GM18502 (cell line): ENCODE results near the gene GSTP1.
"Not testable (repeated sequence)": the region's sequence is repeated elsewhere in the genome, so short reads cannot be mapped to it uniquely, and the experiment has no call there.

ENCODE experiments used
- ATAC-seq: cut with Tn5 transposase; IDR thresholded peaks from one replicate; pipeline ENCODE4 v1.9.1; 2021; ENCODE audit warnings: mild to moderate bottlenecking; ENCODE audit not compliant: unreplicated experiment, poor library complexity

The GSTP1 gene

DNA sequence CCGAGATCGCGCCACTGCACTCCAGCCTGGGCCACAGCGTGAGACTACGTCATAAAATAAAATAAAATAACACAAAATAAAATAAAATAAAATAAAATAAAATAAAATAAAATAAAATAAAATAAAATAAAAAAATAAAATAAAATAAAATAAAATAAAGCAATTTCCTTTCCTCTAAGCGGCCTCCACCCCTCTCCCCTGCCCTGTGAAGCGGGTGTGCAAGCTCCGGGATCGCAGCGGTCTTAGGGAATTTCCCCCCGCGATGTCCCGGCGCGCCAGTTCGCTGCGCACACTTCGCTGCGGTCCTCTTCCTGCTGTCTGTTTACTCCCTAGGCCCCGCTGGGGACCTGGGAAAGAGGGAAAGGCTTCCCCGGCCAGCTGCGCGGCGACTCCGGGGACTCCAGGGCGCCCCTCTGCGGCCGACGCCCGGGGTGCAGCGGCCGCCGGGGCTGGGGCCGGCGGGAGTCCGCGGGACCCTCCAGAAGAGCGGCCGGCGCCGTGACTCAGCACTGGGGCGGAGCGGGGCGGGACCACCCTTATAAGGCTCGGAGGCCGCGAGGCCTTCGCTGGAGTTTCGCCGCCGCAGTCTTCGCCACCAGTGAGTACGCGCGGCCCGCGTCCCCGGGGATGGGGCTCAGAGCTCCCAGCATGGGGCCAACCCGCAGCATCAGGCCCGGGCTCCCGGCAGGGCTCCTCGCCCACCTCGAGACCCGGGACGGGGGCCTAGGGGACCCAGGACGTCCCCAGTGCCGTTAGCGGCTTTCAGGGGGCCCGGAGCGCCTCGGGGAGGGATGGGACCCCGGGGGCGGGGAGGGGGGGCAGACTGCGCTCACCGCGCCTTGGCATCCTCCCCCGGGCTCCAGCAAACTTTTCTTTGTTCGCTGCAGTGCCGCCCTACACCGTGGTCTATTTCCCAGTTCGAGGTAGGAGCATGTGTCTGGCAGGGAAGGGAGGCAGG is at the start of gene GSTP1:
Gene GSTP1 (plus strand): TSS at position 566 of the 958 bp plus-strand sequence. CDS start 32 bp downstream, at position 598.
- peak; percentile 60 for ATAC-seq

DNA sequence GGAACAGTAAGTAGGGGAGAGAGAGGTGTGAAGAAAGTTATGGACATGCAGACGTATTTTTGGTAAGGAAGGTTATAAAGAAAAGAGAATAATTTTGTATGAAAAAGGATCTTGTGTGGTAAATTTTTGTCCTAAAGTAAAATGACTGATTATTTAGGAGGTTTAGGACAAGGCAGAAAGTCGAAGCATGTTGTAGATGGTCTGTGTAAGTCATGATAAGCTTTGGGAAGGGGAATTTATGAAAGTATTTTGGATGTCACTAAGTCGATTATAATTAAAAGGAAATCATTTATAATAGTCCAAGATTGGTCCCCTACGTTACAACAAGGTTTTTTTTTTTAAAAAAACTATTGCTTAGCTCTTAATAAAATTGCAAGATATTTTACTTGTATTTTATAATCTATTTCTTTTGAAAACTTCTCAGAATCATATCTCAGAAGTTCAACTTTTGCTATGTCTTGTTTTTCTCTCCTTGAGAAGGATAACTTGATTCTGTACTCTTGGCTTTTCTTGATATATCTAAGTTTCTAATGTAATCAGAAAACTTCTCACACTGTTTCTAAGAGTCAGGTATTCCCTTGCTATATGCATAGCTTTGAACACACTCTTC is 49.4 kb upstream of the GSTP1 start:
- ATAC-seq = no peak

DNA sequence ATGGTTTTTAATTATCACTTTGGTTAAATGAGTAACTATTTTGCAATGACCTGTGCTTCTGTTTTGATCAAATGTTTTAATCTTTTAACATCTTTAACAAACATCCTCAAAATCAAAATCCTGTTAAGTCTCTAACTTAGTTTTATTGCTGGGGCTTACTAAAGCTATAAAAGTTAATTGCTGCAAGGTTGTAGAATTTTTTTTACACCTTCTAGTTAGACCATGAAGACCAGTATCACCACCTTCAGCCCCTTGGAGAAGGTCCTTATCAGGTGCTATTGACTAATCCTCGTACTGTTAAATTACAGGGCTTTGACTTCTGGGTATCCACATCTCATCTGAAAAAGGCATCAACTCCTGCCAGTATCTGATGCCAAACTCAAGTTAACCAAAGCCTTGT is 48.1 kb upstream of the GSTP1 start:
- no peak for ATAC-seq

DNA sequence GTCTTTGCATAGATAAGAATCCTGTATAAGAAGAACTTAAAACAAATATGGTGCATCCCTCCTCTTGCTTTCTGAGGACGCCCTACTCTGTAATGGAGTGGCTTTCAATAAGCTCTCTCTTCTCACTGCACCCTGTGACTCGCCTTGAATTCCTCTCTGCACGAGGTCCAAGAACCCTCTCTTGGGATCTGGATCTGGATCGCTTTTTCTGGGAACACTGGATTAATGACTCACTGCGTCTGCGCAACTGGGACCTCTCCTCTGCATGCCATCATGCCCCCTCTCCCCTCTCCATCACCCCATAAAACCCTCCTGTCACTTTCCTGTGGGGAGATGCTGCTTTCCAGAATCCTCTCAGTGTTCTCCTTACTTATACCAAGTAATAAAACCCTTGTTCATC is 45.3 kb upstream of the GSTP1 start:
- ATAC-seq = no peak

DNA sequence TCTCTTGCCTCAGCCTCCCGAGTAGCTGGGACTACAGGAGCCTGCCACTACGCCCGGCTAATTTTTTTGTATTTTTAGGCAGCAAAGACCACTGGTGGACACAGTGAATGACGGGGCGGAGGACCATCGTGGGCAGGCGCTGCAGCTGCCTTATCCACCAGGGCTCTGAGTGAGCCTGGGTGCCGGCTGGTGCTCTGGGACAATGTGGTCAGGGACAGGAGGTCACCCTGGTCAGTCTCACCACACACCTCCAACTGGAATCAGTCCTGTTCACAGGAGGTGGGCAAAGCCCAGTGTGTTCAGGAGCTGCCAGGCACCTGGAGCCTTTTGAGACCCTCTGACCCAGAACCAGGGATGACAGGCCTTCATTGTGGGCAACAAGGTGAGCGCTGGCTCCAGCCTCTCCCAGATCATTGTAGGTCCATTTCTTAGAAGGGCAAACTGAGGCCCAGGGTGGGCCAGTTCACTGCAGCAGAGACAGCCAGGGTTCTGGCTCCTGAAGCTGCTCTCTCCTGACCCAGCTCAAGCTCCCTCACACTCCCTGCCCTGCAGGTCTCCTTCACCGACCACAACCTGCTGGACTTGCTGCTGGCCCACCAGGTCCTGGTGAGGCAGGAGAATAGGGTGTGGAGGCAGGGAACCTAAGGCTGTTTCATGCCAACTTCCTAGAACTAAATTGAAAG is 44.6 kb upstream of the GSTP1 start:
- ATAC-seq = no peak

DNA sequence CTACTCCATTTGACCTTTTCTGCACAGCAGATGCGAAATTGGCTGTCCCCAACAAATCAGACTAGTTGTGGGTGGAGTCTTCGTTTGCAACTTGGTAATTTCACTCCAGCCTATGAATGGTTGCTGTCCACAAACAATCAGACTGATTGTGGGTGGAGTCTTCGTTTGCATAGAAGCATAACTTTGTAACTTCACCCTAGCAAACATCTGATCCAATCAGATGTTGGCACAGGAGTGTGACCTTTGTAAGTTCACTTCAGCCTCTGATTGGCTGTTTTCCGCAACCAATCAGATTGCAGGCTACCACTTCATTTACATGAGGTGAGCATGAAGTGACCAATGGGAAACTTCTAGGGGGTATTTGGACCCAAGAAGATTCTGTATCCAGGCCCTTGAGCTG is 44.1 kb upstream of the GSTP1 start:
- ATAC-seq = no peak

DNA sequence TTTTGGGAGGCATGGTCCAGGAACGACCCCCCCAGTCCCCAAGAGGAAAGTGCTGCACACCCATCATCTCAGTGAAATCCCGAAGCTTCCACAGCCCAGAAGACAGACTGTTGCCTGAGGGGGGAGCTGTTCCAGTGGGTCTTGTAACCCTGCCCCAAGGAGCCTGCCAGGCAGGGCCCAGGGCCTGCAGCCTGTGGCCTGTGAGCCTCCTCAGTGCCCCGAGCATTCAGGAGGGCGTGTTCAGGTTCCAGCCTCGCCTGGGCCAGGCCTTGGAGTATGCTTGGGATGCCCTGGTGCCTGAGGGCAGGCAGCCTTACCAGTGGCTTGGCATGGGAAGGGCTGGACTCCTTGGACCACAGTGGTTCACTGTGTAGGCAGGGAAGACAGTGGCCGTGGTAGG is 42.4 kb upstream of the GSTP1 start:
- no peak for ATAC-seq

DNA sequence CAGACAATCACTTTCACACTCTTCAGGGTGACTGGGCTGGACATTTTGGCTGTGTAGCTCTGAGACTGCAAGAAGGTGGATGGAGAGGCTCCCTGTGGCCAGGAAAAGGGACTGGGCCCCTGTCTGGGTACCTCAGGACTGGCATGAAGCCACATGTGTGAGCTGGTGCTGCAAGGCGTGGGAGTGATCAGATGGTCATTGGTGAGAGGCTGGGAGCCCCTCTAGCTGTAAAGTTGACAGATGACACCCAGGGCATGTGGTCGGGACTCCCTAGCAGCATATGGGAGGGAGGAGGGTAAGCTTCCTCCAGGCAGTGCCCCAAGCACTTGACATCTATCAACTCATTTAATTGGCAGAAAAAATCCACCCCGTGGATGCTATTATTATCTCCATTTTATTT is 41.4 kb upstream of the GSTP1 start:
- ATAC-seq = no peak

DNA sequence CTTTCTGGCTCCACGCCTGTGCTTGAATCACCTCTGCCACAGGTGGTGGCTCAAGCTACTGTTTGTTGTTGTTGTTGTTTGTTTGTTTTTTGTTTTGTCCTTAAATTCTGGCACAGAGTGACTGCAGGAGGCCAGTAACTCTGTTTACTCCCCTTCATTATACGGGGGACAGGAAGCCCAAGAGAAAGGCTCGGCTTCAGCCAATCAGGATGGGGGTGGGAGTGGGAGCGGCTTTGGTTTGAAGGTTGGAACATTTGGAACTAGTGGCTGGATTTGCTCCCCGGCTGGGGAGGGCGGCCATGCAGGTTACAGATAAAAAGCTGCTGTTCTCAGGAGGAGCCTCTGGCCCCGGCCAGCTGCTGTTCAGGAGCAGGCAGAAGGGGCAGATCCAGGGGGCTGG is 40.6 kb upstream of the GSTP1 start:
- ATAC-seq = no peak

DNA sequence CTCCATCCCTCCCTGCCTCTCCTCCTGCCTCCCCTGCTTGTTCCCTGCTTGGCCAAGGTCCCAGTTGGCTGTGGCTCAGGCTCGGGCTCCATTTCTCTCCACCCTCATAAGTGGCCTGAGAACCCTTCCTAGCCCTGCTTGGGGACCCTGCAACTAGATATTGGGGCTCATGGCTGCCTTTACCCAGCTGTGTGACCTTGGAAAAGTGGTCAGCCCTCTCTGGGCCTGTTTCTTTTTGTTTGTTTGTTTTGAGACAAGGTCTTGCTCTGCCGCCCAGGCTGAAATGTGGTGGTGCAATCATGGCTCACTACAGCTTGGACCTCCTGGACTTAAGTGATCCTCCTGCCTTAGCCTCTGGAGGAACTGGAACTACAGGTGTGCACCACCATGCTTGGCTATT is 40.0 kb upstream of the GSTP1 start:
- no peak for ATAC-seq

DNA sequence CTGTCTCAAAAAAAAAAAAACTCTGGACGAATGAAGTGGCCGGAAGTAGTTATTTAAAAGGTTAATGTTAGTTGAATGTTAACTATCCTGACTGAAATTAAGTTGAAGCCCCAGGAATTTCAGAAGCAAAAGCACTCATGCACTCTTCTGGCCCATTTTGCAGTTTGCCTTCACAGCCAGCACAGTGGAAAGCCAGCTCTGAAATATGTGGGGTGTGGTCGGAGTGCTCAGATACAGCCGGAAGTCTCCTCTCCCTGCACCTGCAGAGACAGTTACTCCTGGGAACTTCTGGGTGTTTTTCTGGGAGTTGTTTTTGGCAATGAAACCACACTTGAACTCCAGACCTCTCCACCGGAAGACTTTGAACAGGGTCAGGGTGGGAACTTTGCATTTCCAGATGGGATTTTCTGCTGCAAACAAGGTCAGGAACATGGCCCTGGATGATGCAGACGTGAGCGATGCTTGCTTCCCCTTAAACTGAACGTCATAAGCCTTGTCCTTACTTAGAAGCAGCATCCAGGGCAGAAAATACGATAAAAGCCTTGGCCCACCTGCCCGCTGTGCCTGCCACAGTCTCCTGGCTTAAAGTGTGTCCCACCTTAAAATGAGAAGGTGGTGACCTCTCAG is 38.9 kb upstream of the GSTP1 start:
- ATAC-seq = no peak

DNA sequence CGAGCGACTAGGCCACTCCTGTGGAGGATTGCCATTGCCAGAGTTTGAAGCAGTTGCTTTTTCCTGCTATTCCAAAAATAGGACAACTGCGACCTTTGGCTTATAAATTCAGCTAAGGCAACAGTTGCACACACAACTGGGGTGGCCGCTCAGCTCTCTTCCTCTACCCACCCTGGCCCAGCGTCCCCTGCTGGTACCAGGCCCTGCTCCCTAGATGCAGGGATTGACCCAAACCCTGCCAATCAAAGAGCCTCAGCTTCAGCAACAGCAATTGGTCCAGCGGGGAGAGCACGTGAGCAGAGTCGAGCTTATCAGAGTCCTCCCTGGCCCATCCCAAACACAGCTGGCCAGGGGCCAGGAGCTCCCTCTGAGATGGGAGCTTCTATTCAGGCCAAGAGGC is 38.3 kb upstream of the GSTP1 start:
- ATAC-seq = no peak

DNA sequence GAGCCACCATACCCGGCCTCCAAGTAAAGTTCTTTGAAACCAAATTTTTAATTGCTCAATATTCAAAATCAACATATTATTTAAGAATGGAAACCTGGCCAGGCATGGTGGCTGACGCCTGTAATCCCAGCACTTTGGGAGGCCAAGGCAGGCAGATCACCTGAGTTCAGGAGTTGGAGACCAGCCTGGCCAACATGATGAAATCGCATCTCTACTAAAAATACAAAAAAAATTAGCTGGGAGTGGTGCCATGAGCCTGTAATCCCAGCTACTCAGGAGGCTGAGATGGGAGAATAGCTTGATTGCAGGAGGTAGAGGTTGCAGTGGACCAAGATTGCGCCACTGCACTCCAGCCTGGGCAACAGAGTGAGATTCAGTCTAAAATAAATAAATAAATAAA is 35.5 kb upstream of the GSTP1 start:
- not testable (repeated sequence) for ATAC-seq

DNA sequence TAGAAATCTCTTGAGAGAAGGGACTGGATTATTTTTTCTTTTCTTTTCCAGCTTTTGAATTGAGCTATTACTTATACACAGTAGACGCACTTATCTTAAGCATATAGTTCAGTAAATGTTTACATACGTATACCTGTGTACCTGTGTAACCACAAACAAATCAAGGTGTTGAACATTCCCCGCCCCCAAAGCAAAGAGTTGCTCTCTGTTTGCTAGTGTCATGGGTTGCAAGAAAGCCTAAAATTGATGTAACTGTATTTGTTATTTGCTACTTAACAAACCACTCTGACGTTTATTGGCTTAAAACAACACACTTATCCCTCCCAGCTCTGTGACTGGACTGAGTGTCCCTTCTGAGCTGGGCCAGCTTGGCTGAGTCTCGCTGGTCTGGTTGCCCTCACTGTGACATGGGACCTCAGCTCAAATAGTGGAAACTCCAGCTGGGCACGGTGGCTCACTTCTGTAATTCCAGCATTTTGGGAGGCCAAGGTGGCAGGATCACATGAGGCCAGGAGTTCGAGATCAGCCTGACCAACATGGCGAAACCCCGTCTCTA is 35.0 kb upstream of the GSTP1 start:
- no peak for ATAC-seq

DNA sequence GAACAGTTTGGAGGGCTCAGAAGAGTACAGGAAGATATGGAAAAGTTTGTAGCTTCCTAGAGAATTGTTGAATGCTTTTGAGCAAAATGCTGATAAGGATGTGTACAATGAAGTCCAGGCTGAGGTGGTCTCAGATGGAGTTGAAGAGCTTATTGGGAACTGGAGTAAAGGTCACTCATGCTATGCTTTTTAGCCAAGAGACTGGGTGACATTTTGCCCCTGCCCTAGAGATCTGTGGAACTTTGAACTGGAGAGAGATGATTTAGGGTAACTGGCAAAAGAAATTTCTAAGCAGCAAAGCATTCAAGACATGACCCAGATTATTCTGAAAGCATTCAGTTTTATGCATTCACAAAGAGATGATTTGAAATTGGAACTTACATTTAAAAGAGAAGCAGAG is 32.5 kb upstream of the GSTP1 start:
- no peak for ATAC-seq

DNA sequence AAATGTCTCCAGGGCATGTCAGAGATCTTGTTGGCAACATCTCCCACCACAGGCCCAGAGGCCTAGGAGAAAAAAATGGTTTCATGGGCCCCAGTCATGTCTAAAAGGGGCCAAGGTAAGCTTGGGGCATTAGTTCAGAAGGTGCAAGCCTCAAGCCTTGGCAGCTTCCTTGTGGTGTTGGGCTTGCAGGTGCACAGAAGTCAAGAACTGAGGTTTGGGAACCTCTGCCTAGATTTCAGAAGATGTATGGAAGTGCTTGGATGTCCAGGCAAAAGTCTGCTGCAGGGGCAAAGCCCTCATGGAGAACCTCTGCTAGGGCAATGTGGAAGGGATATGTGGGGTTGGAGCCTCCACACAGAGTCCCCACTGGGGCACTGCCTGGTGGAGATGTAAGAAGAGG is 31.9 kb upstream of the GSTP1 start:
- ATAC-seq = not testable (repeated sequence)

DNA sequence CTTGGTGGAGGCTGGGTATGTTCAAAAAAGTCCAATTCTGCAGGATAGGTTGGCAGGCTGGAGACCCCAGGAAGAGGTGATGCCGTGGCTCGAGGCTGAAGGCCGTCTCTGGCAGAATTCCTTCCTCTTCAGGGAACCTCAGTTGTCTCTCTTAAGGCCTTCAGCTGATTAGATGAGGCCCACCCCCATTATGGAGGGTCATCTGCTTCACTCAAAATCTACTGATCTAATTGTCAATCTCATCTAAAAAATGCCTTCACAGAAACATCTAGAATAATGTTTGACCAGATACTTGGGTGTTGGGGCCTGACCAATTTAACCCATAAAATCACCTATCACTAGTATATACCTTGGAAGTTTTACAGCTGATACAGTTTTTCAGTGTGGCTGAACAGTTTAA is 27.4 kb upstream of the GSTP1 start:
- ATAC-seq = no peak

DNA sequence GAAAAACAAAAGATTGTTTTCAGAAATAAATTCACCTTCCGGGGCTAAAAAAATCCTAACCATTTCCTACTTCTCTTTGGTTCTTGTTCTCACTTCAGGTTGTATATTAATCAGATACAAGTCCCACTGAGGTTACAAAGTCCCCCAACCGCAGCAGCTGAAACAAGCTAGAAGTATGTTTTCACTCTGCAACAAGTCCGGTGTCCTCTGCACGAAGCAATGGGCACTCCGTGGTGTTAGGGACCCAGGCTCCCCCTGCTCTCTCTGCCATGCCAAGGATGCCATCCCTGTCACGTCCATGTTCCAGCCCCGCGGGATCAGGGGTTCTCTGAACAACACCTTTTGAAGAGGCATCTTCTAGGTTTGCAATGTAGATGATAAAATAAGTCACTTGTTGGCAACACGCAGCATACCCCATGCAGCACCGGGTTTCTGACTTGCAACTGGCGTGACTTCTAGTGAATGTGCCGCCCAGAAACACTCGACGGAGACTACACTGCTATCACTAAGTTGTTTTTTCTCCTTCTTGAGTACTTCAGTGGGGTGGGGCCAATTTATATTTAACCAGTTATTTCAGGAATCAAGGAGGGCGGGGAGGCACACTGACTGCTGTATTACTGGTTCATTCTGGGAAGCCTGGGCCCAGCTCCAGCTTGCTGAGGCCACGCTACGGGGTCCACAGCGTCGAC is 25.4 kb upstream of the GSTP1 start:
- no peak for ATAC-seq

DNA sequence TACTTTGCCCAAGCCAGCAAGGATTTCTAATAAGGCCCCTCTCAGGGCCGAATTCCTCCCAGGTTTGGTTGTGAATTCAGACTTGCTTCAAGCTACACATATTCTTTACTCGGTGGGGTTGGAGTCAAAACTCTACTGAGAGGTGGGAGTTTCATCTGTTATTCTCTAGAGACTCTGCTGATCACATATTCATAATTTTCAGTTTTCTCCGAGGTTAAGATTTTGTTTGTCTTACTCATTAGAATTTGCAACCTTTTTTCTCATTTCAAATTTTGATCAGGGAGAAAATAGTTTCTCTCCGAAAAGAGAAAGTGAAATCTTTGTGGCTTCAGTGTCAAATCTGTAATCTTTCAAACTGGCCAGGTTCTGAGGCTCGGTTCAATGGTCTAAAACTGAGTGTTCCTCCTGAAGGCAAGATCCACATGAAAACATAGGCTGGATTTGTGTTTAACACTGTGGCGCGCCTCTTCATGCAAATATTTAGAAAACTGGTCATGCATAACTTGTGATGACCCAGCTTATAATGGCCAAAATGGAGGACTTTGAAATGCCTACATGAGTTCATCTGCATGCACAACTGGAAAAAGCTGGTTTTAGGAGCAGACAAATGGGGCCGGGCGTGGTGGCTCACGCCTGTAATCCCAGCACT is 21.5 kb upstream of the GSTP1 start:
- ATAC-seq = no peak
